B cell (primary cell): ENCODE measurements around the gene FKBP11. TPM values are rescaled to one million over a fixed set of nuclear protein-coding genes. Genes with fewer than 3 reads are reported as not detected.

Experiments
- ATAC-seq: fragments of 200-7000 bp; cut with Tn5 transposase; one replicate; pipeline ENCODE4 v1.10.0; 2021; ENCODE audit warnings: low read depth, mild to moderate bottlenecking, moderate number of reproducible peaks, moderate library complexity
- CTCF ChIA-PET: fragments of 350-600 bp; sonication (Branson Sonifier 250); formaldehyde crosslinking; loops from one replicate; lab custom pipeline; 2021; ENCODE audit warnings: antibody characterized with exemption, inconsistent platforms; lab: Charles Lee
- POLR2A ChIA-PET: fragments of 350-600 bp; sonication (Branson Sonifier 250); formaldehyde crosslinking; loops from one replicate; lab custom pipeline; 2021; ENCODE audit warnings: antibody characterized with exemption; lab: Charles Lee
- DNase-seq: peaks from one replicate; pipeline ENCODE4 v3.0.0; 2013
- H2AFZ ChIP-seq: 2 replicates; pipeline ENCODE4 v1.6.1; 2012; ENCODE audit warnings: mild to moderate bottlenecking, low read depth, low read length; ENCODE audit not compliant: insufficient read depth, poor library complexity, severe bottlenecking
- H3K27ac ChIP-seq, 2 donors: 1 replicate in 1 of 2; 2 replicates in 1 of 2; pipeline ENCODE4 v1.5.1; 2012 to 2013; ENCODE audit warnings: low read length in 2 of 2, mild to moderate bottlenecking in 2 of 2, moderate library complexity in 1 of 2
- H3K27me3 ChIP-seq, 4 experiments: fragments of 200-600 bp in 1 of 4; sonication (generic) in 1 of 4; replicated peaks in 1 of 4; 1 replicate in 2 of 4; 2 replicates in 2 of 4; pipeline versions ENCODE4 v1.6.1 to v1.7.0; 2013 to 2016; ENCODE audit warnings: low read length in 3 of 4, mild to moderate bottlenecking in 2 of 4, mixed read lengths in 1 of 4, moderate library complexity in 1 of 4; ENCODE audit not compliant: insufficient read depth in 4 of 4, control insufficient read depth in 3 of 4; ENCODE audit errors: control extremely low read depth in 1 of 4
- H3K36me3 ChIP-seq, 2 experiments: replicated peaks in 1 of 2; 1 replicate in 1 of 2; 2 replicates in 1 of 2; pipeline versions ENCODE4 v1.6.1 to v1.7.1; 2013; ENCODE audit warnings: low read length in 1 of 2; ENCODE audit not compliant: insufficient read depth in 2 of 2, control insufficient read depth in 1 of 2; ENCODE audit errors: control extremely low read depth in 1 of 2, extremely low read depth in 1 of 2
- H3K4me1 ChIP-seq, 2 donors: fragments of 200-600 bp in 1 of 2; sonication (generic) in 1 of 2; 1 replicate in 1 of 2; 2 replicates in 1 of 2; pipeline versions ENCODE4 v1.5.1 to v1.6.1; 2013 to 2017; ENCODE audit warnings: low read length in 2 of 2; ENCODE audit not compliant: control insufficient read depth in 2 of 2, insufficient read depth in 2 of 2
- H3K4me2 ChIP-seq: replicated peaks from 2 replicates; pipeline ENCODE3; 2012; ENCODE audit warnings: mild to moderate bottlenecking, low read depth, low read length; ENCODE audit not compliant: poor library complexity, severe bottlenecking
- H3K4me3 ChIP-seq, 5 experiments: fragments of 200-600 bp in 1 of 5; sonication (generic) in 1 of 5; 1 replicate in 3 of 5; 2 replicates in 2 of 5; pipeline versions ENCODE4 v1.5.1 to v1.7.0; 2011 to 2016; ENCODE audit warnings: low read length in 4 of 5, mild to moderate bottlenecking in 4 of 5, low read depth in 2 of 5, control low read depth in 1 of 5, moderate library complexity in 1 of 5; ENCODE audit not compliant: insufficient read depth in 1 of 5; ENCODE audit errors: control extremely low read depth in 1 of 5, extremely low read depth in 1 of 5
- H3K79me2 ChIP-seq: fragments of 200-600 bp; sonication (generic); one replicate; pipeline ENCODE4 v1.6.0; 2016; ENCODE audit warnings: low read length; ENCODE audit not compliant: control insufficient read depth, insufficient read depth
- H3K9ac ChIP-seq: fragments of 200-600 bp; sonication (generic); 2 replicates; pipeline ENCODE4 v1.6.1; 2017; ENCODE audit warnings: mild to moderate bottlenecking, low read length, moderate library complexity
- H3K9me3 ChIP-seq, 3 donors: one replicate each; pipeline versions ENCODE4 v1.6.1 to v1.7.1; 2013; ENCODE audit warnings: low read length in 2 of 3; ENCODE audit not compliant: control insufficient read depth in 2 of 3, insufficient read depth in 1 of 3; ENCODE audit errors: control extremely low read depth in 1 of 3
- H4K20me1 ChIP-seq: 2 replicates; pipeline ENCODE4 v1.6.0; 2012; ENCODE audit warnings: mild to moderate bottlenecking, low read length; ENCODE audit not compliant: insufficient read depth, control insufficient read depth, poor library complexity, severe bottlenecking
- H3K27ac Mint-ChIP-seq: one replicate; pipeline ENCODE4 v1.8.0; 2021; ENCODE audit warnings: mixed read lengths
- H3K27me3 Mint-ChIP-seq: one replicate; pipeline ENCODE4 v1.8.0; 2021; ENCODE audit warnings: mixed read lengths
- H3K4me1 Mint-ChIP-seq: one replicate; pipeline ENCODE4 v1.8.0; 2021; ENCODE audit warnings: mixed read lengths
- H3K4me3 Mint-ChIP-seq: one replicate; pipeline ENCODE4 v1.8.0; 2021; ENCODE audit warnings: mixed read lengths
- H3K9me3 Mint-ChIP-seq: one replicate; pipeline ENCODE4 v1.8.0; 2022; ENCODE audit warnings: mixed read lengths; ENCODE audit not compliant: insufficient read depth
- CTCF ChIP-seq: fragments of 200-600 bp; IDR thresholded peaks from one replicate; pipeline ENCODE4 v1.8.0; 2022; ENCODE audit warnings: antibody characterized with exemption, mild to moderate bottlenecking
- EZH2 ChIP-seq: IDR thresholded peaks from 2 replicates; pipeline ENCODE4 v1.6.1; 2012; ENCODE audit warnings: borderline replicate concordance, low read depth, mild to moderate bottlenecking, moderate library complexity, low read length; ENCODE audit not compliant: insufficient read depth, poor library complexity, severe bottlenecking
- WGBS: methylation state at CpG from one replicate; pipeline ENCODE4 v1.1.5; 2013; ENCODE audit warnings: missing lambda C conversion rate; ENCODE audit not compliant: insufficient coverage; 5-methylcytosine and 5-hydroxymethylcytosine counted together
- intact Hi-C: fragments of 100-400 bp; cut with micrococcal nuclease; formaldehyde crosslinking; loops from one replicate; pipeline ENCODE4 v1.10.0; 2022
- polyA plus RNA-seq: library from polyadenylated mRNA; depleted of rRNA; stranded (reverse); fragments of >200 nt; gene quantifications from 2 replicates; pipeline ENCODE4 v1.2.3, GENCODE V29; 2012
- total RNA-seq, 2 donors: library from RNA; stranded (reverse); fragments of 120-200 nt in 1 of 2; gene quantifications; 1 replicate in 1 of 2; 2 replicates in 1 of 2; pipeline versions ENCODE4 v1.2.3 to v1.2.4, GENCODE V29; 2013 to 2022

Gene FKBP11
- total and polyA plus RNA-seq, 2 donors (not counting 1 experiment from before 2014, with no cell fraction given), result 26.7 to 52.5 TPM

GRCh38 chr12:48903363-48903981 is 21.8 kb downstream of the FKBP11 start:
- H3K79me2 ChIP-seq, result no peaks in the 10 kb centered on the region
- no peaks in the 10 kb centered on the region for H3K36me3 ChIP-seq
- DNase-seq (no peak), ATAC-seq (no peak)
- Mint-ChIP-seq H3K27ac (no peak overlapping the region), H3K27me3 (peaks cover 22% of the 10 kb centered on the region), H3K4me1 (peaks cover 7% of the 10 kb centered on the region), H3K9me3 (no peaks in the 10 kb centered on the region), H3K4me3 (peak overlapping the region; percentile 52)
- H3K27ac ChIP-seq, result no peak overlapping the region
- WGBS, result 63% methylated on average over 12 of the region's 20 CpGs
- ChIA-PET POLR2A (interaction anchor here (0.7 kb wide), 1 partner anchor 115 kb away, joined by 3 read pairs; no protein-coding TSS in a partner anchor), CTCF (interaction anchor here (0.8 to 2.6 kb wide), 11 partner anchors 8 to 53 kb away, joined by 3 to 25 read pairs (median 6); partner anchors contain the start of genes DDX23, FKBP11 and RND1)
- peak overlapping the region; percentile 80 for H3K4me2 ChIP-seq
- TF ChIP-seq EZH2, result no peak
- TF ChIP-seq CTCF, result no peak
- H2AFZ ChIP-seq, result no peak overlapping the region
- intact Hi-C loops, result loop anchor here (5.0 kb wide), 1 partner anchor 34 kb away; no protein-coding TSS in a partner anchor
- H3K27me3 ChIP-seq, result peaks cover 0 to 5% (median 2%) of the 10 kb centered on the region in 4 experiments
- H4K20me1 ChIP-seq, result no peaks in the 10 kb centered on the region
- H3K9ac ChIP-seq, result peak overlapping the region; percentile 20
- no peaks in the 10 kb centered on the region for H3K9me3 ChIP-seq
- H3K4me3 ChIP-seq, result peak overlapping the region in 2 of 5 experiments; percentile 17 to 39
- peaks cover 11 to 12% of the 10 kb centered on the region in 2 donors for H3K4me1 ChIP-seq

DNA sequence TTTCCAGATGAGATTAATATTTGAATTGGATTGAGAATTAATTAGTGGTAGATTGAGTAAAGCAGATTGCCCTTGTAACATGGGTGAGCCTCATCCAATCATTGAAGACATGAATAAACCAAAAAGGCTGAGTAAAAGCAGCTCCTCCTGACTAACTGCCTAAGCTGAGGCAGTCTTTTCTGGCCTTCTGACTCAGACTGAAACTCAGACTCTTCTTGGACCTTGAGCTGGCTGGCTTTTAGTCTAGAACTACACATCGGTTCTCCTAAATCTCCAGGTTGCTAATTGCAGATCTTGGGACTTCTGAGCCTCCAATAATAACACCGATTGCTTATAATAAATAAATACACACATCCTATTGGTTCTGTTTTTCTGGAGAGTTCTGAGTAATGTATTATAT is 24.0 kb downstream of the FKBP11 start:
- no peaks in the 10 kb centered on the region for H3K9me3 Mint-ChIP-seq
- ATAC-seq, result no peak
- ChIA-PET POLR2A (no interaction called here), CTCF (interaction anchor here (0.6 to 4.0 kb wide), 6 partner anchors 10 to 859 kb away, joined by 3 to 24 read pairs (median 4); partner anchors contain the start of gene DDX23)
- no peak for TF ChIP-seq CTCF
- no peak overlapping the region for H3K4me3 Mint-ChIP-seq
- WGBS, result no CpG with 5 or more reads among the region's 2 CpGs
- Histone ChIP-seq H3K4me2 (no peak overlapping the region), H3K4me3 (no peak overlapping the region), H3K27ac (no peak overlapping the region), H4K20me1 (no peaks in the 10 kb centered on the region), H3K9me3 (no peaks in the 10 kb centered on the region), H3K27me3 (peaks cover 0 to 5% (median 2%) of the 10 kb centered on the region in 4 experiments), H3K36me3 (no peaks in the 10 kb centered on the region), H3K9ac (no peak overlapping the region), H2AFZ (no peak overlapping the region), H3K79me2 (no peaks in the 10 kb centered on the region), H3K4me1 (peaks cover 11 to 12% of the 10 kb centered on the region in 2 donors)
- H3K4me1 Mint-ChIP-seq, result peaks cover 7% of the 10 kb centered on the region
- DNase-seq, result no peak
- intact Hi-C loops, result loop anchor here (5.0 kb wide), 1 partner anchor 36 kb away; no protein-coding TSS in a partner anchor
- H3K27me3 Mint-ChIP-seq, result peaks cover 16% of the 10 kb centered on the region
- H3K27ac Mint-ChIP-seq, result no peak overlapping the region
